CD4-positive, alpha-beta T cell treated with Interleukin-10 for 1 hour (primary cell): ENCODE results near the gene BCOR.

Experiments
- DNase-seq: peaks from one replicate; pipeline ENCODE4 v3.0.0-alpha.2; 2020

The BCOR gene

DNA sequence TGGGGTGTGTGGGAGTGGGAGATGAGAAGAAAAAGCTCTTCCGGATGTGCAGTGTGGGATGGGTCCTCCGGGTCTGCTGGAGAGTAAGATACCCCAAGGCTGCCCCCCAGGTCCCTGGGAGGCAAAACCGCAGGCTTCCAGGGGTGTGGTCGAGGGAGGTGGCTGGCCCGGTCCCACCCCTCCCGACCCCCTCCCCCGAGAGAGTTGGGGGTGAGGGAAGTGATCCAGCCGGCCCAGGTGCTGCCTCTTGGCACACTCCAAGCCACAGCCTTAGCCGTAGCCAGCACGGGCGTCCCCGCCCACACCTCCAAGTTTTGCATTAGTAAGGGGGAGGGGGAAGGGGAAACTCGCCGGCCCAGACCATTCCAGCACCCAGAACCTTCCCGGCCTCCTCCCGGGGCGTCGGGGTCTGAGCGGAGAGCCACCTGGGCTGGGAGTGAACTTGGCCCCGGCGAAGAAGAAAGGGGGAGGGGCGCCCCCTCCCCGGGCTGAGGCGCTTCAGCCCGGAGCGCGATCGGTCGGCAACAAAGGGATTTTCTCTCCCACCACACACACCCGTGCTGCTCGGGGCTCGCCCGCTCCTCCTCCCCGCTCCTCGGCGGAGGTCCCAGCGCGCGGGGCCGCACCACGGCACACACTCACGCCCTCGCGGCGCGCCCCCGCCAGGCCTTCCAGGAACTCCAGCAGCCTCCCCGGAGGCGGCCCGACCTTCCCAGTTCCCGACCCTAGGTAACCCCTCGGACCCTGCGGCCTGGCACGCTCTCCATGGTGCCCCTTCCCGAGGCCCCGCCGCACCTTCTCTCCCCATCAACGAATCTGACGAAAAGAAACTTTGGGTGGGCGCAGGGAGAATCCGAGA, 14.4 kb downstream of the BCOR start:
- no peak for DNase-seq

DNA sequence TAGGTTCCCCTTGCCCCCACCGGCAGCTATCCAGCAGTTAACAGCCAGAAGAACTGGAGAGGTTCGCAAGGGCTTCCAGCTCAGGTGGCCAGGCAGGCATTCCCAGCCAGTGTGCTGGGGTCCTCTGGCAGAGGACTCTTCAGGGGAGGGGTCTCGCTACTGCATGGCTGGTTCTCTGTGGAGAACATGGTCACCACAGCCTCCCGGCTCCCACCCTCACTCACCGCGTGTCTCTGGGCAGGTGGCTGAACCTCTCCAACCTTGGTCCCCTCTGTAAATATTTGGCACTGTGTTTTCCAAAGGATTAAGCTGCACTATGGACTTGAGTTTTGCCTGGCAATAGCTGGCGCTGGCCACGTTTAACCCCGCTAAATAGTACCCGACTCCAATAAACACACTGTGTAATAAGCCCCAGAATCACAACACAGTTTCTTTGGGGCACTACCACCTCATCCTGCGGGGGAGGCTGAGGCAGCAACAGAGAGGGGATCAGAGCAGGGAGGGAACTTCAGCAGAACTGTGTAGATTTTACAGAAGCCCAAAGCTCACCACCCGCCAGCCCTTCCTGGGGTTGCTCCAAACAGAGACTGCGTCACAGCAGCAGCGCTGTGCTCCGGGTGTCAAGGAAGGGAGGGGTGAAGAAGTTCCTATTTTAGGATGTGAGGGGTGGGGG, 15.2 kb downstream of the BCOR start:
- DNase-seq = no peak

DNA sequence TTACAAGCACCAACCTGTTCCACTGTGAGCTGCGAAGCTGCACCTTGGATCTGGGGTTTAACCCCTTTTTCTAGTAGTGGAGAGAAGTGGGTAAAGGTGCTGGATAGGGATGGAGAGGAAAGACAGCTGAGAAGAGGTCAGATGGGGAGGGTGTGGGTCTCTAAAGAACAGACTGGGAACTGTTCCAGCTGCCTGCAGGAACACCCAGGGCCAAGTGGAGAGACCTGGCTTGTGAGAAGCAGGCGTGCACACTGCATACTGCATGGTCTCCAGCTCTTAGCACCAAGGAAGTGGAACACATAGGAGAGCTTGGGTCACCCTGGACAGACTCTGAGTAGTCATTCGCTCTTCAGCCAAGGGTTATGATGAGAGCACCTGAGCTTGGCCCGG, 16.1 kb downstream of the BCOR start:
- DNase-seq = no peak

DNA sequence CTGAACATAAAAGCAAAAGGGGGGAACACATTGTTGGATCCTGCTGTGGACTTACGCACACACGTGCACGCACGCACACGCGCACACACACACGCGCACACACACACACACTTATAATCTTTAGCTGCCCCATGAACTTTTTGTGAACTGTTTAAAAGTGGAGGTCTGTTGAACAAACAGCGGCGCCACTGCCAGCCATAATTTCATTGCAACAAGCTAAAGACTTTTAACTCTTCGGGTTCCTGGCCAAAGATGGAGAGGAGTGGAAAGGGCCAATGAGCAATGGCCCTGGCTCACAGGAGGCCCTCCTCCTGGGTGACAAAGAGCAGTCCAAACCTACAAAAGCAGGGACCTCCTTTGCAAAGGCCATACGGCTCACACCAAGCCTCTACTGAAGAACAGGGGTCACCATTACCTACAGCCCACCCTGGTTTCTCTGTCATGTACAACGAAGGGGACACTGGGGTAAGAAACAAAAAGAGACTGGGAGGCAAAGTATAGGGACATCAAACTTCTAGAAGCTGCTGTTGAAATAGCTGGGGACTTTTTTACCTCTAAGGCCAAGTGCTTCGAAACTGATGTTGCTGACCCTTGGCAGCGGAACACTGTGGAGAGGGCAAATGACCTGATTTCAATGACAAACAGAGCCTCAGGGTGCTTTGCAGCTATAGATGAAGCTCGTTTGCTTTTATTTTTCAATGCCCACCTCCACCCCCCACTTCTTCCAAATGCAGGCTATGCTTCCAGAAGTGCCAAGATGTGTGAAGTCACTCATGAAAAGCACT, 16.7 kb downstream of the BCOR start:
- no peak for DNase-seq

DNA sequence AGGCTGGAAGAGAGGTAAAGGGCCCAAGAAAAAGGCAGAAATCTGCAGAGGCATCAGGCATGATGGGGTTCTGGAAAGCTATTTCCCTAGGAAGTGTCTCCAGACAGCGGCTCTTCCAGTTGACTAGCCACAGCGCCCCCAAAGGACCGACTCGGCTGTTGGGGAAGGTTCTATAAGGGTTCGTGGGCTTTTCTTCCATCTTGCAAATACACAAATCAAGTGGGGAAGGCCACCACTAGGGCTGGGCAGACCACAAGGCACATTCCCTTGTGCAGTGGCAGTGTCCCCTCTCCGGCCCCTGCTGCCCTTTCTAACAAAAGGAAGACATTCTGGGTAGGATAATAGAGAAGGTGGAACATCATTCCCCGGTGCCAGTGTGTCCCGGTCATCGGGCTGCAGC, 18.2 kb downstream of the BCOR start:
- DNase-seq = no peak

DNA sequence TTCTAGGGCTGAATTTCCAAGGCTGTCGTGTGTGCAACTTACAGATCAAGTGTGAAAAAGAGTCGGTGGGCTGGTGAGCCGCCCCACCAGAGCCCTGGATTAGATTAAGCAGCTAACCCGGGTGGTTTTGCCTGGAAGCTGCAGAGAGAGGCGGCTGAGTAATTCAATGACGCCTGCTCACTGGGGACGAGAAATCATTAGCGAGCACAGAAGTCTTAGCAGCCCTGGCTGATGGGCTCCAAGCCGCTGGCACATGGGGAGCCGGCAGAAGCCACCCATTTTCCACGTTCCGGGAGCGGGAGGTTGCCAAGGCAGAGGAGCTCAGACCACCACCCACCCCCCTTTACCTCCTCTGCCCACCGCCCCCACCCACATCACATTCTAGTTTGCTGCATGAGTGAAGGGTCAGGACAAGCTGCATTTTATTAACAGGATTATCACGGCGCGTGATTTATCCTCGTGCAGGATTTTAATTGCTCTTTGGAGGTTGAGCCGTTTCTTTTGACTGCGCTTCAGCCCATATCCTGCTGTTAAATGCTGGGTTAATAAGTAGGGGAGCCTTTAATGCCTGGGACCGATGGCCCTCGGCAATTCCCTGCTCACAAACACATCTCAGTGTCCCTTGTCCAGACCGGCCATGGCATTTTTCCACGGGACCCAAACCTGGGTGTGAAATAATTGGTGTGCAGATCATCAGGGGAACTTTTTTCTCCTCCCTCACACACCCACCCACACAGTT, 19.1 kb downstream of the BCOR start:
- no peak for DNase-seq

DNA sequence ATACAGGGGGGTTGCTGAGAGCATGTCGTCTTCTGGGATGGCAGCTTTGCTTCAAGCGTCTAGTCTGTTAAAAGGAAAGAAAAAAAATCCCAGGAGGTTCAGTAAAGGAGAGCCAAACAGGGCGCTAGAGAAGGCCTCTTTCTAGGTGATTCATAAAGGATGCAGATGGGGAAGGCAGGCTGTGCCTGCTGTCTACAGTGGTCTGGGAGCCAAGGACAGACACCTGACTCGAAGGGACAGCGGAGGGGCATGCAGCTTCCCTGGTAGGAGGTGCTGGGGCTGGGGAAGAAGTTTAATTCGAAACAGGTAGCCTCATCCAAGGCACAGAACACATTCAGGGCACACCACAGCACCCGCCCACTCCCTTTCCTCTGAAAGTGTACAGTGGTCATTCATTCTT, 19.9 kb downstream of the BCOR start:
- no peak for DNase-seq

DNA sequence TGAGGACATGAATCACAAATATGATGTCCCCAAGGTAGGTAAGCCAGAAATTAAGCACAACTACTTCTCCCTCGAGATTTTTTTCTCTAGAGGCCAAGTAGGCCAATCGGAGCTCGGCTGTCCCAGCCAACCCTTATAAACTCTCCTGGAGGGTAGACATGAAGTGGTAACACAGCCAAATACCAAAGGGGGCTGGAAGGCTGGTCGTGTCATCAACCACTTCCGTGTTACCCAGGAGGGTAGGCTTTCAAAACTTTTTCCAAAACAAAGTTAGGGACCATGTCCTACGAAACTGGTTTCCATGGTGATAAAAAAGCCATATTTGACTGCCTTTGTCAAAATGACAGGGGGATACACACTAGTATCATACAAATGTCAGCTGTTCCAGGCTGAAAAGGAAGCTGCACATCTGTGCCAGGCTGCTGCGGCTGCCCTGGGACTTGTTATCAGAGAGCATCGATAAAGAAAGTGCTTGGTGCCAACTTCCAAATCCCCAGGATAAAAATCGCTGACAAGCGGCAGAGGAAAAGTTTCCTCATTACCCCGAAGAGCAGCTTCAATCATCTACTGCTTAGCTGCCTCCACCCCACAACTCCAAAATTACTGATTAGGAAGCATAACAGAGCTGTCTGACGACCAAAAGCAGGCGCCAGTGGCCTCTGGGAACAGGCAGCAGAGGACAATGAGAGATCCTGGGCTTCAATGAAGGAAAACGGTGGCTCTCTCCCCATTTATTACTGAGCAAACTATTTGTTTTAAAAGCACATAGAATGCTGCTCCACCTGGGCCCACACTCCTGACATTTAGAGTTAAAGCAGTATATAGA, 20.8 kb downstream of the BCOR start:
- no peak for DNase-seq

DNA sequence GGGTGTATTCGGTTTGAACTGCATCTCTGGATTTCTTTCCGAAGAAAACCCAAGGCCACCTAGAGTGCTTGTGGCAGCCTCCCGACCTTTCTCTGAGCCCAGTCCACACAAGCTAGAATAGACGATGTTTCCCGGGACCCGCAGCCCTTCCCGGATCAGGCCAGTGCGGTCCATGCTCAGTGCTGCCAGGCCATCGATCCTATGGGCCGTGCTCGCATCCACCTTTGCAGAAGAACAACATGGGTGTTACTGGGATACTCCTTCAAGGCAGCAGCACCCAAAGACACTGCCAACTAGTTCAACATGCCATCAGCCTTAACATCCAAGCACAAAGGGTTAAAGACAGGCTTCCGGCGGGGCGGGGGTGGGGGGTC, 22.8 kb downstream of the BCOR start:
- no peak for DNase-seq

DNA sequence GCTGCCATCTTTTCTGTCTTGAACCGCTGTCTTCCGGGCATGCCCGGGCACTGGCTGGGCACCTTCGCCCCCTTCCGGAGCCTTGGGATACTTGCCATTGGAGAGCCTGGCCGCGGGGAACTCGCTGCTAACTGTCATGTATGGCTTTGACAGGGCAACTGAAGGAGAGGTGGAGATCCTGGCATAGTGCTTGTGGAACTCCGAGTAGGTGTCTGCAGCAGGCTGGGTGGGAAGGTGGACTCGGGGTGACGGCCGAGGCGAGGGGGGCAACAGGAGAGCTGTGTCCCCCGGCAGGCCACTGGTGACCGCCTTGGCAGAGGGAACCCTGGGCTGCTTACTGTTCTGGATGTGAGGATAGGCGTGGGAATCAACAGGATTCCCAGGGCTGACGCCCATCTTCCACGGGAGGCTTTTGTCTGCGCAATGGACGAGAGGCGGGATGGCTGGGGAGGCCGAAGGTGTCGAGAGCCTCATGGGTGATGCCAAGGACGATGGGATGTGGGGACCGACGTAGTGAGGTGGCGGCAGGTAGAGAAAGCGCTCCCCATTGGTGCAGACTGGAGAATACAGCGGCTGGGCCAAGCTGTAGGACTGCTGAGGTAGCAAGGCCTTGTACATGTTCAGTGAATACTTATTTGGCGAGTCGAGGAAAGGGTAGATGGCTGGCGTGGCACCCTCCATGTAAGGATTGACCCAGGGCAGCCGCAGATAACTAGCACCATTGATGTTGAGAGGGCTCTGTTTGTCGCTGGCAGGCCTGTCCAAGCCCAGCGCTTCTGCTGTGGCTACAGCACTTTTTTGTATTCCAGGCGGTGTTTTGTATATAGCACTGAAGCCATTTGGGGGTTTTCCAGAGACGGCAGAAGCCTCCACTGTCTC, 23.4 kb downstream of the BCOR start:
- DNase-seq = no peak

DNA sequence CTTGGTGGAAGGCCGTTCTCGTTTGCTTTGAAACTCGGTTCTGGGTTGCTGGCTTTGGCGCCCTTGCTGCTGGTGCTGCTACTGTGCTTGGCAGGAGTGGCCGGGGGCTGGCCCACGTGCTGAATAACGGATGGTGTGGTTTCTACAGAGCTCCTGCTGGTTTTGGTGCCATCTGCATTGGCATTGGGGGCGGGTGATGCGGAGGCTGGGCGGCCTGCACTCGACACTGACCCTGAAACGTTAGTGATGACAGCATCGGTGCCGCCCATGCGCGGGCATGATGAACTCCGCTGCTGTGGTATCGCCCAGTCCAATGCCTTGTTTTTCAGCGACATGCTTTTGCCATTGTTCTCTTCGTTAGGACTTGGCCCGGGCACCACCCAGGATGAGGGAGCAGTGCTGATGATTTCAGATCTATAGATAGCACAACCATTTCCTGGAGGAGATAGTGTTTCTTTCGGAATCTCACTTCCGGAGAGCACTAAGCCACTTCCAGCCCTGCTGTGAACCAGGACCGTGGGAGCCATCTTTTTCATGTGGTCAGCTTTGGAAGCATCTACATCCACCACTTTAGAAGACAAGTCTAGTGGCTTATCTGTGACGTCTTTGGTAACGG, 24.2 kb downstream of the BCOR start:
- no peak for DNase-seq

DNA sequence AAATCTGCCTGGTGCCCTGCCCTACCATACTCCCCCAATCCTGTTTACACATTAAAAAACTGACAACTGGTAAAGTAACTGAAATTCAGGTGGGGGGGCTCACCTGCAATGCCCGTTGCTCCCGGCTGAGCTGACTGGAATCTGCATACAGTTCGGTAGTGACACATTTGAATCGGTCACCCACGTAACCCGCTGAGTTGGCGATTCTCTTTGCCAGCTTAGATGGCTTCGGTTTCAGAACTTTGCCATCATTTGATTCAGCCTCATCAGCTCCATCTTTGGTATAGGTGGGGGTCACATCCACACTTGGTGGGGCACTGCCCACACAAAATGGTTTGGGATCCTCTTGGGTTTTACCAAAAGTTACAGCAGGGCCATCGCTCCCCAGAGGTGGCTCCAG, 25.5 kb downstream of the BCOR start:
- DNase-seq = no peak

DNA sequence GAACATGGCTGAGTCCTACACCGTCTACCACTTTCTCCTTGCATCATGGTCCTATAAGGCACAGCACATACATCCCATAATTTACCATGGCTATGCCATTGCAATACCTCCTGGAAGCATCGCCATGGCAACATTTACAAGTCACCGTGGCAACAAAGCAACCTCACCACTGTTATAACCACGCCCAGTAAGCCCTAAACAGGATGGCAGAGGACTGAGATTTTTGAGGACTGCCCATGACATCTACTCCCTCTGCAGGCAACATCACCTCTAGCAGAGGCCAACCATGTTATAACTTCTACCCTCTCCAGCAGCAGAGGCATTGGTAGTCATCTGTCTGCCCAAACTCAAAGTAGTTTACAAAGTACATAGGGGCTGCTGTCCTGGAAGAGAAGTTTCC, 29.7 kb downstream of the BCOR start:
- peak; percentile 54 for DNase-seq

DNA sequence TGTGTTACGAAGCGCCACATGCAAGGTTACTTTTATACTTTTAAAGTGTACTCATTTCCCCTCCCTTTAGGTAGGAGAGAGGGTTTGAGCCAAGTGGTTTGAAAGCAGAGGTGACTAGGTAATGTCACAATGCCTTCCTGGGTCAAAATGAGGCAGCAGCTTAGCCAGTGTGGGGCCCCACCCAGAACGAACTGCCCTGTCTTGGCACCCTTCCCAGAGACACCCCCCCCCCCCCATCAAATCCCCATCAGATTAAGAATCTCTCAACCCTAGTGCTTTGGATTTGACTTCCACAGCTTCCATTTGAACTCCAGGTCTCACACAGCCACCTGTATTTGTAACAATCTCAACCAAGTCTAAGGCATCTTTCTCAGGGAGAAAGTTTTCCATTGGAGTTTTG, 31.1 kb downstream of the BCOR start:
- DNase-seq = no peak

DNA sequence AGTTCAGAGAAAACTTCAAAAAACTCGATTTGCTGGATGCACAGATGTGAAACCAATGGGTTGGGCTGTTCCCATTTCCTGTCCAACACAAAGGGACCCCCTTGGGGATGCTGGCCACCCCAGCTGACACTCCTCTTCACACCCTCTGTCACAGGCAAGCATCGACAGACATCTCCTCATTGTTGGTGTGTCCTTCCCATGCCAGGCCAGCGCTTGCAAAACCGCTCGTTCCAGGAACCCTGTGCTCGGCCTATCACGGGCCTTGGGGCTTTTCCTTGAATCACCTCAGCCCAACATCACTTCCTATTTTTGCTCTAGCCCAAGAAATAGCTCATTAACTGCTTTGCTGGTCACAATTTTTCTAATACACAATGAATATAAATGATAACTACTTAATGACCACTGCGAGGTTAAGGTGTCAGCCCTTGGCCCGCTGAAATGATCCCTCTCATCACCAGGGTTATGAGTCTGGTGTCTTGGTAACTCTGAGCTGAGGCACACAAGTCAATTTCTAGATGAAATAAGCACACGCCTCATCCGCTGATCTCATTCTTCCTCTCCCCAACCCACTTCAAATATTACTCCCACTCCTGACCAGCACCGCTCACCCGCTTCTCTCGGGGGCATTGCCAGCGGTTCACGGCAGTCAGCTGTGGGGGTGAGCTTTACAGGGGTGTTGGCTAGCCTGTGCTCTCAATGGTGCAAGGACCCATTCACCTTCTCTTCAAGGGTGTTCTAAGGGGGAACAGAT, 32.3 kb downstream of the BCOR start:
- no peak for DNase-seq

DNA sequence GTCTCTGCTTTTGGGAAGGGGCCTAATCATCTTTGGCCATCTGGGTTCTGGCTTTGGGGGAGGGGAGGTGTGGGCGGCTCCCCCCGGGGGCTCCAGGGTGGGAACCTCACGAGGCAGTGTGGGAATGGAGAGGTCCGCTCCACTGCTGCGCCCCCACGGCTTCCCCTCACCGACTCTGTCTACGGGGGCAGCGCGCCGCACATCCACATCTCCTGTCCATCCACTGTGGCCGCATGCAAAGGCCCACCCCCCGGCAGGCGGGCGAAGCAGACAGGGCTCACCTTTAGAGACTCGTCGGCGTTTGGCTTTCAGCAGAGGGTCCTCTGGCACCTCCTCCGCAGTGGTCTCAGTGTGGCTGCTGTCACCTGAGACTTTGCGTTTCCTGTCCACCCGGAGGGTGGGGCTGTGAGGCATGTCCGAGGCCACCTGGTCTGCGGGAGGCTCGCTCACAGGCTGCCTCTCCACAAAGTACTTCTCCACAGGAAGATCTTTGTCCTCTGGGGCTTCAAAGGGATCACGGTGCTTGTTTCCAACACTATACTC, 33.6 kb downstream of the BCOR start:
- DNase-seq = no peak

DNA sequence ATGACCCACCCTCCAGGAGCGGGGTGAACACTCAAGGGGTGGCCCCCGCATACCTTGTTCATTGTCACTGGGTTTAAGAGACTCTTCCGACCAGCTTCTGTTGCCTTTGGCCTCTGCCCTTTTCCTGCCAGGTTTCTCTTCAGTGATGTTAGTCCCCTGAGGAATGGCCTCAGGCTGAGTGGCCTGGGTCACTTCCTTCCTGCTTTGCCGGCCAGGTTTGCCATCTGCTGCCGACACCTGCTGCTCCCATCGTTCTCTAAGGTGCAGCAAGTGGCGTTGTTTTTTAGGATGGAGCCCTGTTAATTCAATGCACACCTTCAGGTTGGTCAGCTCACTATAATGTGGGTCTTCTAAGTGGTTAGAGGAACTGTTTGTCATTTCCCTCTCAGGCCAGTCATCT, 34.2 kb downstream of the BCOR start:
- no peak for DNase-seq

DNA sequence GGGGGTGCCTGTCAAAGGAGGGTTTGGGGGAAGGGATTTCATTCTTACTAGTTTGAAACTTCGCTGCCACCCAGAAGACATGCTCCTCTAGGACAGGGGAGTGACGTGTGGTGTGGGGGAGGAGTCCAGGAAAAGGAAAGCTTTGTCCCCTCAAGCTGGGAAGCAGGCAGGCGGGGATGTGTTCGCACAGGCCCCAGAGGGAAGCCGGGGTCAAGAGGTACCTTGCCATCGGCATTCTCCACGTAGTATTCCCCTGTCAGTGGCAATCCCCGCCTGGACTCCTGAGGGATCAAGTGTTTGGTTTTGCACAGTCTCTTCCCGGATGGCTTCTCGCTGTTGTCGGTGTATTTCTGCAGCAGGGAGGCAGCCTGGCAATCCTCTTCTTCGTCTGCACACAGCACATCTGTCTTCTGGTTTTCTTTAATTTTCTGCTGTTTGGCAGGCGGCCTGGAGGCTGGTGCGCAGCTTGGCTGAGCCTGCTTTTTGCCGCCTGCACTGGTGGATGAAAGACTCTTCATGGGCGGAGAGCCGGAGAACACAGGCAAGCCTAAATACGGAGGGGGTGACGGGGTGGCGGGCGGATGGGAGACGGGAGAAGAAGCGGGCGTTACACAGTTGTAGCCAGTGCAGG, 35.1 kb downstream of the BCOR start:
- DNase-seq = no peak

DNA sequence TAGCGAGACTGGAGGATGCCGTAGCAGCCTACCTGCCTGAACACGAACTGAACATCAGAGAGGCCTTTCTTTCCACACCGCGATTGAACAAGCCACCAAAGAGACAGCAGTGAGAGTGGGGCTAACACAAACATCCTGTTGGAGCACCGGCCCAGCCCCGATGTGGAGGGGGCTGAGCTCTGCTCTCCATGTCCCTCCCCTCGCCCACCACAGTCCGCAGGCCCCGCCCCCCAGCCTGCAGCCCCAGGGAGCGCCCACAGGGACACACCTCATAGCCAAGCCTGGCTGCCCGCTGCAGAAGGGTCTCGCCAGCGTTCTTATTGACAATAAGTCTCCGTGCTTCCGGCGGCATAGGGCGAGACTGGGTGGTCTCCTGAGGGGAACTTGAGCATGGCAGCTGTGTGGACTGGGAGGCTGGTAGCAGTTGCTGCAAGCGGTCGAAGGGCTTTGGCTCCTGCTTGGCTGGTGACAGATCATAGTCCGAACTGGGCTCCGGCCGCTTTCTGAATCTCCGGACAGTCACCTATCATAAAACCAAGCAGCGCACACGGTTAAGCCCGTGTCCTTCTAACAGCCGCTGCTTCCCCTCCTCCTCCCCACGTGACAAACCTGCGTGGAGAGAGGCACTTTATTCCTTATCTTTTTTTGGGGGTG, 35.8 kb downstream of the BCOR start:
- no peak for DNase-seq
